WTC11 (cell line): ENCODE results near the gene GNB5. TPM values are rescaled to one million over a fixed set of nuclear protein-coding genes. Genes with fewer than 3 reads are reported as not detected.

Experiments used
- ATAC-seq: fragments of 200-7000 bp; cut with Tn5 transposase; 2 replicates; pipeline ENCODE4 v1.10.0; 2021; ENCODE audit warnings: mild to moderate bottlenecking, moderate library complexity
- CTCF ChIA-PET: fragments of 300-600 bp; sonication (Branson Sonifier 250); formaldehyde crosslinking; loops from one replicate; lab custom pipeline; 2021; ENCODE audit warnings: antibody characterized with exemption; lab: Charles Lee
- POLR2A ChIA-PET: fragments of 350-600 bp; sonication (Branson Sonifier 250); formaldehyde crosslinking; loops from one replicate; lab custom pipeline; 2021; ENCODE audit warnings: antibody characterized with exemption; lab: Charles Lee
- DNase-seq: peaks from one replicate; pipeline ENCODE4 v3.0.0; 2021; ENCODE audit warnings: low spot score
- H3K27ac Mint-ChIP-seq: 2 replicates; pipeline ENCODE4 v1.8.0; 2021; ENCODE audit warnings: mixed read lengths
- H3K27me3 Mint-ChIP-seq: 2 replicates; pipeline ENCODE4 v1.8.0; 2021; ENCODE audit warnings: low read depth, mild to moderate bottlenecking, moderate library complexity, mixed read lengths
- H3K36me3 Mint-ChIP-seq: 2 replicates; pipeline ENCODE4 v1.8.0; 2021; ENCODE audit warnings: mixed read lengths
- H3K4me1 Mint-ChIP-seq: 2 replicates; pipeline ENCODE4 v1.8.0; 2022; ENCODE audit warnings: mixed read lengths
- H3K4me3 Mint-ChIP-seq: 2 replicates; pipeline ENCODE4 v1.8.0; 2021; ENCODE audit warnings: mild to moderate bottlenecking, moderate library complexity, mixed read lengths
- H3K9me3 Mint-ChIP-seq: 2 replicates; pipeline ENCODE4 v1.8.0; 2021; ENCODE audit warnings: mixed read lengths
- SP1 ChIP-seq: sonication (generic); formaldehyde crosslinking; conservative IDR thresholded peaks from 2 replicates; pipeline ENCODE4 v1.8.1; 2022; ENCODE audit warnings: missing genetic modification reagents
- TEAD1 ChIP-seq: sonication (generic); formaldehyde crosslinking; IDR thresholded peaks from 2 replicates; pipeline ENCODE4 v1.8.0; 2022; ENCODE audit warnings: mild to moderate bottlenecking, missing genetic modification reagents
- TP53 ChIP-seq: sonication (generic); formaldehyde crosslinking; IDR thresholded peaks from 2 replicates; pipeline ENCODE4 v1.8.1; 2023; ENCODE audit warnings: mild to moderate bottlenecking, missing genetic modification reagents
- ZNF138 ChIP-seq: sonication (generic); formaldehyde crosslinking; conservative IDR thresholded peaks from 2 replicates; pipeline ENCODE4 v1.8.1; 2022; ENCODE audit warnings: mild to moderate bottlenecking, moderate library complexity, missing genetic modification reagents
- ZNF396 ChIP-seq: fragments of 250-450 bp; sonication (Bioruptor Pico); IDR thresholded peaks from 2 replicates; pipeline ENCODE4 v1.8.0; 2021; ENCODE audit warnings: mild to moderate bottlenecking, moderate library complexity, borderline replicate concordance
- total RNA-seq: library from RNA; stranded (reverse); gene quantifications from 3 replicates; pipeline ENCODE4 v1.2.3, GENCODE V29; 2021
- TF ChIP-seq, protein P1 (sequence below): fragments of 250-450 bp; sonication (Bioruptor Pico); IDR thresholded peaks from 2 replicates; pipeline ENCODE4 v1.9.0; 2021; ENCODE audit warnings: mild to moderate bottlenecking, borderline replicate concordance
- TF ChIP-seq, protein P2 (sequence below): sonication (generic); formaldehyde crosslinking; IDR thresholded peaks from 2 replicates; pipeline ENCODE4 v1.8.1; 2023; ENCODE audit warnings: mild to moderate bottlenecking, missing genetic modification reagents

Gene GNB5
- total RNA-seq, 1 experiment from 2014 or later: 37.0 TPM

DNA sequence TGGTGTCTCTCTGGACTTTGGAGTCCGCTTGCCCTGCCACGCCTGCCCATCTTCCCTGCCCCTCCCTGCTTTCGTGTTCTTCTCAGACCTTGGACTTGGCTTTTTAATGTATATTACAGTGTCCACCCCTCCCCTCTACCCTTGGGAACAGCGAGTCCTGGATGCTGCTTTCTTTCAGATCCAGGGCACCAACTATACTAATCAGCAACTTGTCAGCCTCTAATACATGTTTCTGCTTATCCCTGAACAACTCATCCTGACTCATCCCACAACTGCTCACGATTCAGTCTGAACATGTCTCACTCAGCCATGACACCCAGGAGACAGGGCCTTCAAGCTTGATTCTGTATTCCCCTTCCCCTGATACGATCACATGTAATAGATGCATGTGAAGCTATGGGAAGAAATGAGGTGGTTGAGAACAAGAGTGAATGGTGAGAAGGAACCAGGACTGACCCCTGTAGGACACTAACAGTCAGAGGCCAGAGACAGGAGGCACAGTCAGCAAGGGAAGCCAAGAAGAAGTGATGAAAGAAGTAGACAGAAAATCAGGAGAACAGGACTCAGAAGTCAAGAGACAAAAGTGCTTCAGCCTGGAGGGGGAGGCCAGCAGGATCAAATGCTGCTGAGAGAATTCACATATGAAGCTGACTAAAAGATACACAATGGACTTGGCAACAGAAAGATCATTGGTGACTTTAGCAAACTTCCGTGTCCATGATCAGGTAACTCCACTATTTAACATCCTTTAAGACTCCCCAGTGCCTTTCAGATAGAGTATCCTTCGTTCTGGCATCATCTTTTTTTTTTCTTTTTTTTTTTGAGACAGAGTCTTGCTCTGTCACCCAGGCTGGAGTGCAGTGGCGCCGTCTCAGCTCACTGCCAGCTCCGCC is 114.1 kb downstream of the GNB5 start:
- Mint-ChIP-seq H3K27me3 (no peaks in the 10 kb centered on the region), H3K27ac (peak overlapping the region; percentile 2; the same call in 1 of the 2 replicates), H3K36me3 (no peaks in the 10 kb centered on the region), H3K9me3 (peaks cover 4% of the 10 kb centered on the region; the same call in 1 of the 2 replicates), H3K4me3 (no peak overlapping the region), H3K4me1 (peaks cover 9% of the 10 kb centered on the region)
- no peak for ATAC-seq
- DNase-seq: no peak
- CTCF ChIA-PET: interaction anchor here (0.6 to 5.4 kb wide), 9 partner anchors 7 to 301 kb away, joined by 4 to 49 read pairs (median 8); partner anchors contain the start of gene LEO1
- POLR2A ChIA-PET: no interaction called here
- no peak for TF ChIP-seq TP53
- TF ChIP-seq, protein P1, sequence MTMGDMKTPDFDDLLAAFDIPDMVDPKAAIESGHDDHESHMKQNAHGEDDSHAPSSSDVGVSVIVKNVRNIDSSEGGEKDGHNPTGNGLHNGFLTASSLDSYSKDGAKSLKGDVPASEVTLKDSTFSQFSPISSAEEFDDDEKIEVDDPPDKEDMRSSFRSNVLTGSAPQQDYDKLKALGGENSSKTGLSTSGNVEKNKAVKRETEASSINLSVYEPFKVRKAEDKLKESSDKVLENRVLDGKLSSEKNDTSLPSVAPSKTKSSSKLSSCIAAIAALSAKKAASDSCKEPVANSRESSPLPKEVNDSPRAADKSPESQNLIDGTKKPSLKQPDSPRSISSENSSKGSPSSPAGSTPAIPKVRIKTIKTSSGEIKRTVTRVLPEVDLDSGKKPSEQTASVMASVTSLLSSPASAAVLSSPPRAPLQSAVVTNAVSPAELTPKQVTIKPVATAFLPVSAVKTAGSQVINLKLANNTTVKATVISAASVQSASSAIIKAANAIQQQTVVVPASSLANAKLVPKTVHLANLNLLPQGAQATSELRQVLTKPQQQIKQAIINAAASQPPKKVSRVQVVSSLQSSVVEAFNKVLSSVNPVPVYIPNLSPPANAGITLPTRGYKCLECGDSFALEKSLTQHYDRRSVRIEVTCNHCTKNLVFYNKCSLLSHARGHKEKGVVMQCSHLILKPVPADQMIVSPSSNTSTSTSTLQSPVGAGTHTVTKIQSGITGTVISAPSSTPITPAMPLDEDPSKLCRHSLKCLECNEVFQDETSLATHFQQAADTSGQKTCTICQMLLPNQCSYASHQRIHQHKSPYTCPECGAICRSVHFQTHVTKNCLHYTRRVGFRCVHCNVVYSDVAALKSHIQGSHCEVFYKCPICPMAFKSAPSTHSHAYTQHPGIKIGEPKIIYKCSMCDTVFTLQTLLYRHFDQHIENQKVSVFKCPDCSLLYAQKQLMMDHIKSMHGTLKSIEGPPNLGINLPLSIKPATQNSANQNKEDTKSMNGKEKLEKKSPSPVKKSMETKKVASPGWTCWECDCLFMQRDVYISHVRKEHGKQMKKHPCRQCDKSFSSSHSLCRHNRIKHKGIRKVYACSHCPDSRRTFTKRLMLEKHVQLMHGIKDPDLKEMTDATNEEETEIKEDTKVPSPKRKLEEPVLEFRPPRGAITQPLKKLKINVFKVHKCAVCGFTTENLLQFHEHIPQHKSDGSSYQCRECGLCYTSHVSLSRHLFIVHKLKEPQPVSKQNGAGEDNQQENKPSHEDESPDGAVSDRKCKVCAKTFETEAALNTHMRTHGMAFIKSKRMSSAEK (CRISPR knock-in tag): no peak
- TF ChIP-seq, all 79 proteins: peak for 0

DNA sequence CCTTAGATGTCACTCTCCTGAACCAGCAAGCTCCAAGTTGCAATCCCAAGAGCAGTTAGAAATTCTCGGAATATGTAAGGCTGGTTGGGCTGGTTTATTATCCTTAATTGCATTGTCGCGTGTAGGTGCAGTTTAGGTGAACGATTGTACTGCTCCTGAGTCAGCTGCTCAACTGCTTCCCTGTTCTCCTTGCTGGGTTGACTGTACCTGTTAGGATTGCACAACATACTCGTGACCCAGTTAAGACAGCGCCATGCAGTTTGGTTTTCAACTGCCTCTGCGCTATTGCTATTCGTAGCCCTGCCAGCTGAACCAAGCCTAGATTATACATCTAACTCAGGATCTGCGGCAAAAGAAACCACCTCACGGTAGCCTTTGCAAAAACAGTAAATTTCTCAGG is 119.6 kb downstream of the GNB5 start:
- H3K9me3 Mint-ChIP-seq: peaks cover 4% of the 10 kb centered on the region; the same call in 1 of the 2 replicates
- H3K4me3 Mint-ChIP-seq: no peak overlapping the region
- H3K4me1 Mint-ChIP-seq: peaks cover 15% of the 10 kb centered on the region

DNA sequence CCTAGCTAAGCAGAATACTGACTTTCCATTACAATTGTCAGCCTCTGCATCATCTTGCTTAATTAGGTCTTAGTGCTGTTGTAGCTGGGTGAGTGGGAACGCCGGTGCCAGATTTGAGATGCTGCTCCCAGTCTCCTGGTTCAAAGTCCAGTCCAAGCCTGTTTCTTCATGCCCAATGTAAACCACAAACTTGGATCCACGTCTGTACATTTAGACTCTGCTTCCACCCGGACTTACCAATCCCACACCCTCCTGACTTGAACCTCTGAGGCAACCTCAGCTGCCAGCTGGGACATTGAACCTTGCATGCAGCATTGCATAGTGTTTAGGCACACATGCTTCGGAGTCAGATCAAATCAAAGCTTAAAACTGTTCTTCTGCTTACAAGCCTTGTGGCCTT is 121.6 kb downstream of the GNB5 start:
- H3K27ac Mint-ChIP-seq: no peak overlapping the region
- H3K36me3 Mint-ChIP-seq: peaks cover 6% of the 10 kb centered on the region
- H3K9me3 Mint-ChIP-seq: peaks cover 4% of the 10 kb centered on the region; the same call in 1 of the 2 replicates
- POLR2A ChIA-PET: no interaction called here
- TF ChIP-seq TEAD1: no peak
- TF ChIP-seq SP1 (CRISPR knock-in tag): no peak
- no peak for TF ChIP-seq ZNF396 (CRISPR knock-in tag)
- TF ChIP-seq, protein P2, sequence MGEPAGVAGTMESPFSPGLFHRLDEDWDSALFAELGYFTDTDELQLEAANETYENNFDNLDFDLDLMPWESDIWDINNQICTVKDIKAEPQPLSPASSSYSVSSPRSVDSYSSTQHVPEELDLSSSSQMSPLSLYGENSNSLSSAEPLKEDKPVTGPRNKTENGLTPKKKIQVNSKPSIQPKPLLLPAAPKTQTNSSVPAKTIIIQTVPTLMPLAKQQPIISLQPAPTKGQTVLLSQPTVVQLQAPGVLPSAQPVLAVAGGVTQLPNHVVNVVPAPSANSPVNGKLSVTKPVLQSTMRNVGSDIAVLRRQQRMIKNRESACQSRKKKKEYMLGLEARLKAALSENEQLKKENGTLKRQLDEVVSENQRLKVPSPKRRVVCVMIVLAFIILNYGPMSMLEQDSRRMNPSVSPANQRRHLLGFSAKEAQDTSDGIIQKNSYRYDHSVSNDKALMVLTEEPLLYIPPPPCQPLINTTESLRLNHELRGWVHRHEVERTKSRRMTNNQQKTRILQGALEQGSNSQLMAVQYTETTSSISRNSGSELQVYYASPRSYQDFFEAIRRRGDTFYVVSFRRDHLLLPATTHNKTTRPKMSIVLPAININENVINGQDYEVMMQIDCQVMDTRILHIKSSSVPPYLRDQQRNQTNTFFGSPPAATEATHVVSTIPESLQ: no peak
- DNase-seq (no peak), ATAC-seq (no peak)
- peaks cover 15% of the 10 kb centered on the region for H3K4me1 Mint-ChIP-seq
- H3K27me3 Mint-ChIP-seq: no peaks in the 10 kb centered on the region
- no peak overlapping the region for H3K4me3 Mint-ChIP-seq
- CTCF ChIA-PET: interaction anchor here (0.7 to 3.3 kb wide), 6 partner anchors 10 to 666 kb away, joined by 3 to 49 read pairs (median 4); partner anchors contain the start of gene LEO1

More for the DNA sequence above, 119.6 kb downstream of the GNB5 start:
- ChIA-PET CTCF (interaction anchor here (0.7 to 1.3 kb wide), 3 partner anchors 40 to 230 kb away, joined by 3 to 4 read pairs (median 4); no protein-coding TSS in a partner anchor), POLR2A (no interaction called here)
- H3K27ac Mint-ChIP-seq: no peak overlapping the region
- TF ChIP-seq, protein P2: no peak
- TF ChIP-seq ZNF138 (CRISPR knock-in tag): no peak
- ATAC-seq (no peak), DNase-seq (no peak)
- H3K36me3 Mint-ChIP-seq: no peaks in the 10 kb centered on the region
- no peaks in the 10 kb centered on the region for H3K27me3 Mint-ChIP-seq
